Measurements from ENCODE around the gene RILPL2. TPM values are rescaled to one million over a fixed set of nuclear protein-coding genes. Genes with fewer than 3 reads are reported as not detected.

The RILPL2 gene
- total and polyA plus RNA-seq, 2 experiments from 2014 or later = 1.4 to 2.0 TPM

- H3K4me1 ChIP-seq (ENCODE audit: insufficient read depth) = no peaks in the 10 kb centered on the region
- no peak overlapping the region for H3K27ac ChIP-seq (ENCODE audit: low read depth)
- H3K9me2 ChIP-seq (ENCODE audit: insufficient read depth) = no peaks in the 10 kb centered on the region
- no peak for ATAC-seq
- no peaks in the 10 kb centered on the region for H3K36me3 ChIP-seq (ENCODE audit: insufficient read depth)
- H4K20me1 ChIP-seq (replicated peaks; ENCODE audit: insufficient read depth) = 0 out of 2 replicates have a peak, but pooled peaks cover 7% of the 10 kb centered on the region
- H3K27me3 ChIP-seq (ENCODE audit: insufficient read depth) = no peaks in the 10 kb centered on the region
- H3K79me2 ChIP-seq (replicated peaks; ENCODE audit: insufficient read depth) = no peaks in the 10 kb centered on the region
- DNase-seq (ENCODE audit: low spot score) = no peak
- no peak overlapping the region for H3K4me3 ChIP-seq
- no peak overlapping the region for H3K4me3 Mint-ChIP-seq
- TF ChIP-seq STAT1 (IDR thresholded peaks at IDR 0.05; ENCODE audit: unreplicated experiment) (no peak), ZNF114 (CRISPR knock-in tag; IDR thresholded peaks at IDR 0.05) (no peak), EZH2 (IDR thresholded peaks at IDR 0.05; ENCODE audit: low read depth, unreplicated experiment) (no peak), REST (IDR thresholded peaks at IDR 0.05; ENCODE audit: unreplicated experiment) (no peak), ETS1 (IDR thresholded peaks at IDR 0.05) (no peak)
- H3K4me1 Mint-ChIP-seq = no peaks in the 10 kb centered on the region; the same call in 2 of the 3 replicates
- H3F3A ChIP-seq (replicated peaks; ENCODE audit: low read depth) = no peaks in the 10 kb centered on the region
- no peaks in the 10 kb centered on the region; the same call in 1 of the 3 replicates for H3K9me3 Mint-ChIP-seq
- H2AFZ ChIP-seq = no peak overlapping the region
- H3K27me3 Mint-ChIP-seq (ENCODE audit: insufficient read depth, low read depth, poor library complexity) = peaks cover 13% of the 10 kb centered on the region
- no peak overlapping the region for H3K27ac Mint-ChIP-seq
- H3K4me2 ChIP-seq = no peak overlapping the region
- no peaks in the 10 kb centered on the region; the same call in 2 of the 3 replicates for H3K36me3 Mint-ChIP-seq (ENCODE audit: low read depth)
Observed at GRCh38 chr12:123479442-123480180, 43.1 kb upstream of the RILPL2 start.

- H3K27ac ChIP-seq (ENCODE audit: low read depth) = no peak overlapping the region
- no peaks in the 10 kb centered on the region for H3K27me3 ChIP-seq (ENCODE audit: insufficient read depth)
- H3F3A ChIP-seq (replicated peaks; ENCODE audit: low read depth) = no peaks in the 10 kb centered on the region
- no peak overlapping the region for H2AFZ ChIP-seq
- H3K36me3 ChIP-seq (ENCODE audit: insufficient read depth) = no peaks in the 10 kb centered on the region
- Mint-ChIP-seq H3K4me3 (no peak overlapping the region), H3K27ac (no peak overlapping the region), H3K36me3 (ENCODE audit: low read depth) (no peaks in the 10 kb centered on the region; the same call in 2 of the 3 replicates), H3K27me3 (ENCODE audit: insufficient read depth, low read depth, poor library complexity) (peaks cover 9% of the 10 kb centered on the region), H3K9me3 (no peaks in the 10 kb centered on the region; the same call in 1 of the 3 replicates), H3K4me1 (no peaks in the 10 kb centered on the region; the same call in 2 of the 3 replicates)
- no peaks in the 10 kb centered on the region for H3K9me2 ChIP-seq (ENCODE audit: insufficient read depth)
- no peaks in the 10 kb centered on the region for H3K4me1 ChIP-seq (ENCODE audit: insufficient read depth)
- TF ChIP-seq ZNF462 (CRISPR knock-in tag; IDR thresholded peaks at IDR 0.05) = no peak
- no peak for TF ChIP-seq POLR2AphosphoS5 (IDR thresholded peaks at IDR 0.05; ENCODE audit: low read depth)
- no peak for TF ChIP-seq JUNB (IDR thresholded peaks at IDR 0.05; ENCODE audit: unreplicated experiment)
- TF ChIP-seq ZNF114 (CRISPR knock-in tag; IDR thresholded peaks at IDR 0.05) = no peak
- H3K79me2 ChIP-seq (replicated peaks; ENCODE audit: insufficient read depth) = no peaks in the 10 kb centered on the region
- H3K4me2 ChIP-seq = no peak overlapping the region
- H3K4me3 ChIP-seq = no peak overlapping the region
- DNase-seq (ENCODE audit: low spot score) (no peak), ATAC-seq (no peak)
- 0 out of 2 replicates have a peak, but pooled peaks cover 7% of the 10 kb centered on the region for H4K20me1 ChIP-seq (replicated peaks; ENCODE audit: insufficient read depth)
Observed at GRCh38 chr12:123478762-123479161, 42.3 kb upstream of the RILPL2 start.

Measured in GM23338 (cell line).